Measurements from ENCODE around the gene DIPK1A.

Gene DIPK1A

DNA sequence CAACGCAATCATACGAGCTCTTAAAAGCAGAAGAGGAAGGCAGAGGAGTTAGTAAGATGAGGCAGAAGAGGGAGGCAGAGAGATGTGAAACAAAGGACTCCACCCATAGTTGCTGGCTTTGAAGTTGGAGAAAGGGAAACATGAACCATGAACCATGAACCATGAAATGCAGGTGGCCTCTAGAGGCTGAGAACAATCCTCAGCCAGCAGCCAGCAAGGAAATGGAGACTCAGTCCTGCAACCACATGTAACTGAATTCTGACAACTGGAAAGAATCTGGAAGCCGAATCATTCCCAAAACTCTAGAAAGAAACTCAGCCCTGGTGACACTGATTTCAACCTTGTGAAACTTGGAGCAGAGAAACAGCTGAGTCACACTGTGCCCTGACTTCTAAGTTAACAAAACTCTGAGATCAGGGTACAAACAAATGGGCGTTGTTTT is 10.1 kb downstream of the DIPK1A start:
- Histone ChIP-seq H3K36me3 (ENCODE audit: insufficient read depth, low read length) (no peaks in the 10 kb centered on the region), H3K4me1 (ENCODE audit: control insufficient read depth, insufficient read depth, low read length, unreplicated experiment) (peaks cover 28% of the 10 kb centered on the region), H3K4me3 (ENCODE audit: low read depth, low read length) (peak overlapping the region; percentile 61), H3K27me3 (ENCODE audit: insufficient read depth, low read length) (no peaks in the 10 kb centered on the region), H3K27ac (ENCODE audit: low read depth, low read length) (peak overlapping the region; percentile 93), H2AFZ (ENCODE audit: low read length, unreplicated experiment) (peak overlapping the region; percentile 32), H3K79me2 (ENCODE audit: control insufficient read depth, insufficient read depth, low read length, unreplicated experiment) (peaks cover 7% of the 10 kb centered on the region)

DNA sequence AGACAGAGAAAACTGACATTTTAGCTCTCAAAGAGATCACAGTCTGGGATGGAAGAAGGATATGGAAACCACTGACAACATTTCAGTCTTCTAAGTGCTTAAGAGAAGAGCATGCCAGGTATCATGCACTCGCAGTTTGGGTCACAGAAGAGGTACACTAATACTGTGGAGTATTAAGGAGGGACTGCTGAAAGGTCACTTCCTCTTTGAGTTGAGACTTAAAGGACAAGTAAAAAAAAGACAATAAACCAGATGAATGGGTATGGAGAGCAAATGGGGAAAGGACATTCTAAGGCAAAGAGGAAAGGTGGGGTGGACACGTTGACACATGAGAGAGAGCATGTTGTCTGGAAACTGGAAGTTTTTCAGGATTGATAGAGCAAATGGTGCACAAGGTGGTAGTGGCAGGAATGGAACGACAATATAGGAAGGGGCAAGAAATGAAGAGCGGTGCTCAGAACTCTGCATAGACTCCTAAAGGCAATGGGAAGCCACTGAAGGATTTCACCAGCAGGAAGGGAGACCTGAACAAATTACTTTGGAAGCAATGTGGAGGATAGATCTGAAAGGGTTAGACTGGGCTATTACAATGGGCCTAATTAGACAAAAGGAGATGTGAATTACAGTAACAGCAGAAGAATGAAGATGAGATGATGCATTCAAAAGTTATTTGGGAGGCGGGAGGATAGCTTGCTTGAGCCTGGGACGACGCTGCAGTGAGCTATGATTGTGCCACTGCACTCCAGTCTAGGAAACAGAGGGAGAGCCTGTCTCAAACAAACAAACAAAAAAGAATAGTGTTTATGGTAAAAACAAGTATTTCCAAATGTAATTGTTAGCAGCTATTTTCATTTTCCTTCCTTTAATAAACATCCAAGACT is 11.1 kb downstream of the DIPK1A start:
- Histone ChIP-seq H3K79me2 (ENCODE audit: control insufficient read depth, insufficient read depth, low read length, unreplicated experiment) (peaks cover 7% of the 10 kb centered on the region), H3K27ac (ENCODE audit: low read depth, low read length) (peak overlapping the region; percentile 93), H3K4me1 (ENCODE audit: control insufficient read depth, insufficient read depth, low read length, unreplicated experiment) (peaks cover 28% of the 10 kb centered on the region), H3K27me3 (ENCODE audit: insufficient read depth, low read length) (no peaks in the 10 kb centered on the region), H2AFZ (ENCODE audit: low read length, unreplicated experiment) (peak overlapping the region; percentile 23), H3K36me3 (ENCODE audit: insufficient read depth, low read length) (no peaks in the 10 kb centered on the region), H3K4me3 (ENCODE audit: low read depth, low read length) (no peak overlapping the region)

GRCh38 chr1:92948071-92948470 is 13.2 kb downstream of the DIPK1A start:
- no peak overlapping the region for H2AFZ ChIP-seq (ENCODE audit: low read length, unreplicated experiment)
- H3K4me3 ChIP-seq (ENCODE audit: low read depth, low read length), result no peak overlapping the region
- H3K4me1 ChIP-seq (ENCODE audit: control insufficient read depth, insufficient read depth, low read length, unreplicated experiment), result peaks cover 33% of the 10 kb centered on the region
- H3K27me3 ChIP-seq (ENCODE audit: insufficient read depth, low read length), result no peaks in the 10 kb centered on the region
- H3K79me2 ChIP-seq (ENCODE audit: control insufficient read depth, insufficient read depth, low read length, unreplicated experiment), result peaks cover 7% of the 10 kb centered on the region
- no peak overlapping the region for H3K27ac ChIP-seq (ENCODE audit: low read depth, low read length)
- H3K36me3 ChIP-seq (ENCODE audit: insufficient read depth, low read length), result no peaks in the 10 kb centered on the region

GRCh38 chr1:92945748-92946270 is 15.5 kb downstream of the DIPK1A start:
- no peak overlapping the region for H3K4me3 ChIP-seq (ENCODE audit: low read depth, low read length)
- peaks cover 2% of the 10 kb centered on the region for H3K79me2 ChIP-seq (ENCODE audit: control insufficient read depth, insufficient read depth, low read length, unreplicated experiment)
- H2AFZ ChIP-seq (ENCODE audit: low read length, unreplicated experiment), result no peak overlapping the region
- H3K36me3 ChIP-seq (ENCODE audit: insufficient read depth, low read length), result no peaks in the 10 kb centered on the region
- no peak overlapping the region for H3K27ac ChIP-seq (ENCODE audit: low read depth, low read length)
- peaks cover 19% of the 10 kb centered on the region for H3K4me1 ChIP-seq (ENCODE audit: control insufficient read depth, insufficient read depth, low read length, unreplicated experiment)
- H3K27me3 ChIP-seq (ENCODE audit: insufficient read depth, low read length), result no peaks in the 10 kb centered on the region

DNA sequence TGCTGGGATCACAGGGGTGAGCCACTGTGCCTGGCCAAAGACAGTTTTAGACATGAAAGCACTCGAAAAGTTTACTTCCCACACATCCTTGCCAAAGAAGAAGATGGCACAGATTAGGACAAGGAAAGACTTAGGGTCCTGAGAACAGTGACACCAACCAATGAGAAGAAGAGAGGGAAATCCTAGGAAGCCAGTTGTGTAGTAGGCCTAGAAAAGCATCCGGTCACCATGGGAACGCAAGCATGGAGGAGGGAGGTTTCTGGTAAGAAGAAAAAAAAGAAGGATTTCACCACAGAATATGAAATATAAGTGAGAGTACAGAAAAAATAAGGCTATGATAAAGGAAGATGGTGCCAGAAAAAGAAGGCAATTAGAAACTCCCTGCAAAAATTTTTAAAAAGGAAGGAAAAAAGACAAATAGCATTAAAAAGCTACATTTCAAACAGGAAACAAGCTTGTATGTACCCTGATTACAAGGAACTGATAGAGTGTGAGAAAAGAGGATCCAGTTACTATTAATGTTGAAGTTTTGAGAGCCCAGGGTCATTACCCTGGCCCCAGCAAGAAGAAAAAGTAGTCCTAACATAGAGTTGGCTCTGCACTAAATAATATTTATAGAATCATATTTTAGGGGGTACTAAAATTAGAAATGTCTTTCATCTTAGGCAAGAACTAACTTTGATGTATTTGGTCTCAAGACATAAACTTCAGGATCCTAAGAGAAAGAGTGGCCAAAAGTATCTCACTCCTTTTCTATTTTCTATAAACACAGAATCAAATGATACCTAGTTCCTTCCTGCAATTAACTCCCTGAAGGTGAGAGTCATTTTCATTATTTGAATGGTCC is 16.1 kb downstream of the DIPK1A start:
- peaks cover 20% of the 10 kb centered on the region for H3K4me1 ChIP-seq (ENCODE audit: control insufficient read depth, insufficient read depth, low read length, unreplicated experiment)
- no peak overlapping the region for H3K27ac ChIP-seq (ENCODE audit: low read depth, low read length)
- no peak overlapping the region for H3K4me3 ChIP-seq (ENCODE audit: low read depth, low read length)
- H3K27me3 ChIP-seq (ENCODE audit: insufficient read depth, low read length), result no peaks in the 10 kb centered on the region
- H3K79me2 ChIP-seq (ENCODE audit: control insufficient read depth, insufficient read depth, low read length, unreplicated experiment), result peaks cover 2% of the 10 kb centered on the region
- H3K36me3 ChIP-seq (ENCODE audit: insufficient read depth, low read length), result no peaks in the 10 kb centered on the region
- no peak overlapping the region for H2AFZ ChIP-seq (ENCODE audit: low read length, unreplicated experiment)

DNA sequence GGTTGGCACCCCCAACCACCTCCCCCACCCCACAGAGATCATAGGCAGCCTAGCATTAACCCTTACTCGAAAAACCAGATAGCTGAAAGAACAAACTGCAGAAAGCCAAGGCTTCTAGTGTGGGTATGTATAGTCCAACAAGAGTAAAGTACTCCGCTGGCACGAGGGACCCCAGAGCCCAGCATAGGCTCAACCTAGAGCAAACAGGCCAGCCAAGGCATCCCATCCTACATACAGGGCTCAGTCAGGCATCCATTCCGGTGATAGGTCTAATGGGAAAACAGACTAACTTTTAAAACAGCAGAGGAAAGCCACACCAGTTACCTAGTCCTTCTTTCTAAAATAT is 17.8 kb downstream of the DIPK1A start:
- Histone ChIP-seq H3K36me3 (ENCODE audit: insufficient read depth, low read length) (no peaks in the 10 kb centered on the region), H3K4me3 (ENCODE audit: low read depth, low read length) (no peak overlapping the region), H3K27ac (ENCODE audit: low read depth, low read length) (no peak overlapping the region), H2AFZ (ENCODE audit: low read length, unreplicated experiment) (no peak overlapping the region), H3K27me3 (ENCODE audit: insufficient read depth, low read length) (no peaks in the 10 kb centered on the region), H3K79me2 (ENCODE audit: control insufficient read depth, insufficient read depth, low read length, unreplicated experiment) (no peaks in the 10 kb centered on the region), H3K4me1 (ENCODE audit: control insufficient read depth, insufficient read depth, low read length, unreplicated experiment) (peaks cover 18% of the 10 kb centered on the region)

DNA sequence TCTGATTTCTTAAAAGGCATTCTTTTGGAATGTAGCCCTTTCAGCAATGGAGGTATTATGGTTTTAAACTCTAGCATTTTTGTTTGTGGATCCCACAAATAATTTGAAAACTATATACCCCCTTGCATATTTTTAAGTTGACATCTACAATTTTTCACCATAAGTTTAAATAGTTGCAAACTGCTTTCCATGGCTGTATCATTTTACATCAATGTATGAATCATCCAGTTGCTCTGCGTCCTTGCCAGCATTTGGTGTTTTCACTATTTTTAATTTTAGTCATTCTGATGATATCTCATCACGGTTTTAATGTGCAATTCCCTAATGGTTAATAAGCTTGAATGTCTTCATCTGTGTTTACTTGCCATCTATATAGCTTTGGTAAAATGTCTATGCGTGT is 20.7 kb downstream of the DIPK1A start:
- Histone ChIP-seq H3K79me2 (ENCODE audit: control insufficient read depth, insufficient read depth, low read length, unreplicated experiment) (no peaks in the 10 kb centered on the region), H3K27ac (ENCODE audit: low read depth, low read length) (no peak overlapping the region), H3K36me3 (ENCODE audit: insufficient read depth, low read length) (no peaks in the 10 kb centered on the region), H3K4me1 (ENCODE audit: control insufficient read depth, insufficient read depth, low read length, unreplicated experiment) (peaks cover 25% of the 10 kb centered on the region), H3K4me3 (ENCODE audit: low read depth, low read length) (no peak overlapping the region), H2AFZ (ENCODE audit: low read length, unreplicated experiment) (no peak overlapping the region), H3K27me3 (ENCODE audit: insufficient read depth, low read length) (no peaks in the 10 kb centered on the region)

DNA sequence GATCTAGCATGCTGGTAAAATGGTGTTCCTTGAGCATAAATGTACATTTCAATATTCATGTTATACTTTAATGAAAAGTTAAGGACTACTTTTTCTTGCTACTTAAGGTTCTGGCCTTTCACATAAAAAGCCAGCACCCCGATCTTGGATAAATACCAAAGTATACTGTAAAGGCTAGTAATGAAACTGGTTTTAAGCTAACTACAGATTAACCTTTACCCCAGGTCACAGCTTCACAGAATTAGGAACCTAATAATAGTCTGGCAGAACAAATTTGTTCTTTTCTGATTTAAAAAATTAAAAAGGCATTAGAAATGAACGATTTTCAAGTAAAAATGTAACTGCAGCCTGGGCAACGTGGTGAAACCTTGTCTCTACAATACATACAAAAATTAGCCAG is 23.5 kb downstream of the DIPK1A start:
- Histone ChIP-seq H3K36me3 (ENCODE audit: insufficient read depth, low read length) (no peaks in the 10 kb centered on the region), H3K79me2 (ENCODE audit: control insufficient read depth, insufficient read depth, low read length, unreplicated experiment) (no peaks in the 10 kb centered on the region), H3K4me3 (ENCODE audit: low read depth, low read length) (no peak overlapping the region), H2AFZ (ENCODE audit: low read length, unreplicated experiment) (no peak overlapping the region), H3K27ac (ENCODE audit: low read depth, low read length) (no peak overlapping the region), H3K4me1 (ENCODE audit: control insufficient read depth, insufficient read depth, low read length, unreplicated experiment) (peaks cover 43% of the 10 kb centered on the region), H3K27me3 (ENCODE audit: insufficient read depth, low read length) (no peaks in the 10 kb centered on the region)

- Histone ChIP-seq H3K79me2 (ENCODE audit: control insufficient read depth, insufficient read depth, low read length, unreplicated experiment) (no peaks in the 10 kb centered on the region), H3K4me1 (ENCODE audit: control insufficient read depth, insufficient read depth, low read length, unreplicated experiment) (peaks cover 43% of the 10 kb centered on the region), H3K36me3 (ENCODE audit: insufficient read depth, low read length) (no peaks in the 10 kb centered on the region), H2AFZ (ENCODE audit: low read length, unreplicated experiment) (no peak overlapping the region), H3K27ac (ENCODE audit: low read depth, low read length) (no peak overlapping the region), H3K4me3 (ENCODE audit: low read depth, low read length) (no peak overlapping the region), H3K27me3 (ENCODE audit: insufficient read depth, low read length) (no peaks in the 10 kb centered on the region)
Observed at GRCh38 chr1:92936865-92937264, 24.4 kb downstream of the DIPK1A start.

GRCh38 chr1:92934395-92935378 is 26.6 kb downstream of the DIPK1A start:
- peaks cover 36% of the 10 kb centered on the region for H3K4me1 ChIP-seq (ENCODE audit: control insufficient read depth, insufficient read depth, low read length, unreplicated experiment)
- no peaks in the 10 kb centered on the region for H3K79me2 ChIP-seq (ENCODE audit: control insufficient read depth, insufficient read depth, low read length, unreplicated experiment)
- no peaks in the 10 kb centered on the region for H3K27me3 ChIP-seq (ENCODE audit: insufficient read depth, low read length)
- no peaks in the 10 kb centered on the region for H3K36me3 ChIP-seq (ENCODE audit: insufficient read depth, low read length)
- no peak overlapping the region for H2AFZ ChIP-seq (ENCODE audit: low read length, unreplicated experiment)
- H3K4me3 ChIP-seq (ENCODE audit: low read depth, low read length), result 0 out of 2 replicates have a peak overlapping the region, but pooled peaks have one; percentile 6
- peak overlapping the region; percentile 58 for H3K27ac ChIP-seq (ENCODE audit: low read depth, low read length)
